HUES64 (cell line): ENCODE data around the gene LRIF1.
"Not testable (repeated sequence)": the region's sequence is repeated elsewhere in the genome, so short reads cannot be mapped to it uniquely, and the experiment has no call there.

ENCODE experiments used
- H3K27ac ChIP-seq: 2 replicates; pipeline ENCODE4 v1.7.0; 2013; ENCODE audit warnings: low read depth, low read length, inconsistent platforms
- H3K27me3 ChIP-seq: 2 replicates; pipeline ENCODE4 v1.6.1; 2013; ENCODE audit warnings: mild to moderate bottlenecking, low read length; ENCODE audit not compliant: insufficient read depth
- H3K36me3 ChIP-seq: 2 replicates; pipeline ENCODE4 v1.6.1; 2013; ENCODE audit warnings: mild to moderate bottlenecking, low read length; ENCODE audit not compliant: insufficient read depth
- H3K4me1 ChIP-seq: 2 replicates; pipeline ENCODE4 v1.6.1; 2013; ENCODE audit warnings: mild to moderate bottlenecking, low read length, moderate library complexity; ENCODE audit not compliant: insufficient read depth
- H3K4me3 ChIP-seq: 2 replicates; pipeline ENCODE4 v1.5.1; 2013; ENCODE audit warnings: mild to moderate bottlenecking, low read length, moderate library complexity
- H3K9ac ChIP-seq: 2 replicates; pipeline ENCODE4 v1.6.1; 2013; ENCODE audit warnings: mild to moderate bottlenecking, low read depth, low read length
- H3K9me3 ChIP-seq: 2 replicates; pipeline ENCODE4 v1.6.1; 2013; ENCODE audit warnings: low read depth, low read length; ENCODE audit not compliant: insufficient read depth
- WGBS: fragments of 150-250, 120-280 bp; methylation state at CpG from one replicate; pipeline ENCODE4 v1.1.7; 2013; ENCODE audit warnings: missing lambda C conversion rate; 5-methylcytosine and 5-hydroxymethylcytosine counted together

LRIF1 gene

GRCh38 chr1:110948038-110948810 is 15.5 kb downstream of the LRIF1 start:
- no peak overlapping the region for H3K9ac ChIP-seq
- H3K36me3 ChIP-seq, result peaks cover 56% of the 10 kb centered on the region
- no peak overlapping the region for H3K27ac ChIP-seq
- no peaks in the 10 kb centered on the region for H3K9me3 ChIP-seq
- WGBS, result 94% methylated on average over 9 of the region's 10 CpGs
- no peaks in the 10 kb centered on the region for H3K27me3 ChIP-seq
- no peak overlapping the region for H3K4me3 ChIP-seq
- no peaks in the 10 kb centered on the region for H3K4me1 ChIP-seq

- no peaks in the 10 kb centered on the region for H3K27me3 ChIP-seq
- no peak overlapping the region for H3K4me3 ChIP-seq
- peaks cover 37% of the 10 kb centered on the region for H3K36me3 ChIP-seq
- H3K4me1 ChIP-seq, result no peaks in the 10 kb centered on the region
- no peak overlapping the region for H3K9ac ChIP-seq
- H3K27ac ChIP-seq, result no peak overlapping the region
- no peaks in the 10 kb centered on the region for H3K9me3 ChIP-seq
- 99% methylated on average over 2 of the region's 2 CpGs for WGBS
These were observed 18.1 kb downstream of the LRIF1 start for GRCh38 chr1:110945626-110946025.

- H3K9ac ChIP-seq, result no peak overlapping the region
- H3K36me3 ChIP-seq, result peaks cover 30% of the 10 kb centered on the region
- no peaks in the 10 kb centered on the region for H3K9me3 ChIP-seq
- WGBS, result 75% methylated on average over 3 of the region's 3 CpGs
- no peak overlapping the region for H3K4me3 ChIP-seq
- no peaks in the 10 kb centered on the region for H3K27me3 ChIP-seq
- no peak overlapping the region for H3K27ac ChIP-seq
- H3K4me1 ChIP-seq, result no peaks in the 10 kb centered on the region
These were observed 18.9 kb downstream of the LRIF1 start for GRCh38 chr1:110944806-110945205.

- Histone ChIP-seq H3K27me3 (no peaks in the 10 kb centered on the region), H3K9me3 (peaks cover 5% of the 10 kb centered on the region; the same call in 1 of the 2 replicates), H3K4me1 (no peaks in the 10 kb centered on the region), H3K4me3 (no peak overlapping the region), H3K9ac (no peak overlapping the region), H3K27ac (no peak overlapping the region), H3K36me3 (no peaks in the 10 kb centered on the region)
- no CpG with 5 or more reads among the region's 1 CpG for WGBS
These were observed 27.2 kb downstream of the LRIF1 start for GRCh38 chr1:110936567-110936966.

GRCh38 chr1:110931097-110931496 is 32.6 kb downstream of the LRIF1 start:
- H3K9me3 ChIP-seq, H3K27me3 ChIP-seq, H3K27ac ChIP-seq, H3K36me3 ChIP-seq, H3K9ac ChIP-seq, H3K4me1 ChIP-seq, H3K4me3 ChIP-seq: not testable (repeated sequence)
- 100% methylated on average over 3 of the region's 3 CpGs for WGBS

- whole genome bisulfite sequencing, result 96% methylated on average over 2 of the region's 2 CpGs
- Histone ChIP-seq H3K4me3 (no peak overlapping the region), H3K4me1 (peaks cover 4% of the 10 kb centered on the region; the same call in 1 of the 2 replicates), H3K9me3 (peaks cover 5% of the 10 kb centered on the region; the same call in 1 of the 2 replicates), H3K27me3 (no peaks in the 10 kb centered on the region), H3K27ac (no peak overlapping the region), H3K9ac (no peak overlapping the region), H3K36me3 (no peaks in the 10 kb centered on the region)
These were observed 34.8 kb downstream of the LRIF1 start for GRCh38 chr1:110928904-110929303.

GRCh38 chr1:110928191-110928590 is 35.5 kb downstream of the LRIF1 start:
- Histone ChIP-seq H3K4me1 (peaks cover 4% of the 10 kb centered on the region; the same call in 1 of the 2 replicates), H3K27ac (no peak overlapping the region), H3K9me3 (peaks cover 5% of the 10 kb centered on the region; the same call in 1 of the 2 replicates), H3K36me3 (no peaks in the 10 kb centered on the region), H3K4me3 (no peak overlapping the region), H3K9ac (no peak overlapping the region), H3K27me3 (no peaks in the 10 kb centered on the region)
- WGBS, result 71% methylated on average over 1 of the region's 1 CpG

GRCh38 chr1:110927484-110928075 is 36.1 kb downstream of the LRIF1 start:
- Histone ChIP-seq H3K36me3 (no peaks in the 10 kb centered on the region), H3K9ac (no peak overlapping the region), H3K4me3 (peak overlapping the region; percentile 27; the same call in 1 of the 2 replicates), H3K4me1 (peaks cover 4% of the 10 kb centered on the region; the same call in 1 of the 2 replicates), H3K9me3 (peaks cover 2% of the 10 kb centered on the region; the same call in 1 of the 2 replicates), H3K27me3 (no peaks in the 10 kb centered on the region), H3K27ac (no peak overlapping the region)
- WGBS, result 54% methylated on average over 2 of the region's 2 CpGs

- Histone ChIP-seq H3K4me1 (peaks cover under 1% of the 10 kb centered on the region; the same call in 1 of the 2 replicates), H3K27ac (no peak overlapping the region), H3K9ac (no peak overlapping the region), H3K9me3 (no peaks in the 10 kb centered on the region), H3K36me3 (no peaks in the 10 kb centered on the region), H3K4me3 (no peak overlapping the region), H3K27me3 (no peaks in the 10 kb centered on the region)
- WGBS, result 96% methylated on average over 1 of the region's 1 CpG
These were observed 41.8 kb downstream of the LRIF1 start for GRCh38 chr1:110921953-110922352.

- H3K36me3 ChIP-seq, result no peaks in the 10 kb centered on the region
- peaks cover 5% of the 10 kb centered on the region; the same call in 1 of the 2 replicates for H3K4me1 ChIP-seq
- 96% methylated on average over 1 of the region's 1 CpG for WGBS
- H3K9ac ChIP-seq, result no peak overlapping the region
- no peaks in the 10 kb centered on the region for H3K27me3 ChIP-seq
- H3K27ac ChIP-seq, result no peak overlapping the region
- no peak overlapping the region for H3K4me3 ChIP-seq
- H3K9me3 ChIP-seq, result no peaks in the 10 kb centered on the region
These were observed 45.7 kb downstream of the LRIF1 start for GRCh38 chr1:110918016-110918415.

GRCh38 chr1:110916669-110917306 is 46.9 kb downstream of the LRIF1 start:
- H3K27ac ChIP-seq, result no peak overlapping the region; the same call in 1 of the 2 replicates
- H3K36me3 ChIP-seq, result no peaks in the 10 kb centered on the region
- H3K9ac ChIP-seq, result no peak overlapping the region
- no peaks in the 10 kb centered on the region; the same call in 1 of the 2 replicates for H3K9me3 ChIP-seq
- H3K4me1 ChIP-seq, result peaks cover 5% of the 10 kb centered on the region; the same call in 1 of the 2 replicates
- no peaks in the 10 kb centered on the region for H3K27me3 ChIP-seq
- 88% methylated on average over 2 of the region's 2 CpGs for WGBS
- no peak overlapping the region for H3K4me3 ChIP-seq
